Adrenal gland (tissue), 12 donors: ENCODE measurements around the gene SDK1. TPM values are rescaled to one million over a fixed set of nuclear protein-coding genes. Genes with fewer than 3 reads are reported as not detected.

Experiments used
- DNase-seq, 7 donors: peaks; one replicate each; pipeline ENCODE4 v3.0.0-alpha.2; 2019 to 2020
- H3K27ac ChIP-seq, 5 donors: fragments of 200-600 bp; sonication (generic) in 4 of 5; 1 replicate in 3 of 5; 2 replicates in 2 of 5; pipeline versions ENCODE4 v1.5.1 to v1.8.0; 2016 to 2020; ENCODE audit warnings: mild to moderate bottlenecking in 1 of 5
- H3K27me3 ChIP-seq: fragments of 200-600 bp; 2 replicates; pipeline ENCODE4 v1.8.0; 2021
- H3K36me3 ChIP-seq, 2 donors: fragments of 200-600 bp; replicated peaks in 1 of 2; 1 replicate in 1 of 2; 2 replicates in 1 of 2; pipeline versions ENCODE4 v1.5.1 to v1.8.0; 2018 to 2022
- H3K4me1 ChIP-seq, 2 donors: fragments of 200-600 bp; replicated peaks in 1 of 2; 1 replicate in 1 of 2; 2 replicates in 1 of 2; pipeline versions ENCODE4 v1.5.1 to v1.8.0; 2018 to 2021
- H3K4me3 ChIP-seq, 4 donors: fragments of 200-600 bp; sonication (generic) in 3 of 4; one replicate each; pipeline ENCODE4 v1.5.1; 2016 to 2018
- H3K9me3 ChIP-seq, 3 donors: fragments of 200-600 bp; sonication (generic) in 1 of 3; replicated peaks in 1 of 3; 1 replicate in 2 of 3; 2 replicates in 1 of 3; pipeline versions ENCODE4 v1.5.1 to v1.8.0; 2016 to 2021
- POLR2A ChIP-seq, 2 donors: fragments of 450-650 bp; IDR thresholded peaks; one replicate each; pipeline ENCODE4 v1.6.1; 2017; ENCODE audit warnings: antibody characterized with exemption in 2 of 2, mild to moderate bottlenecking in 2 of 2, moderate library complexity in 1 of 2
- WGBS, 4 donors: extraction: QIAGEN DNeasy Blood & Tissue Kit in 2 of 4; methylation state at CpG; one replicate each; pipeline versions ENCODE4 v1.1.5 to v1.1.7; 2013 to 2017; 5-methylcytosine and 5-hydroxymethylcytosine counted together
- intact Hi-C, 2 donors: fragments of 100-400 bp; cut with DNase I; formaldehyde crosslinking; loops; one replicate each; pipeline versions ENCODE4 v1.14.1 to v1.15.0; 2022 to 2023
- polyA plus RNA-seq, 3 donors: library from polyadenylated mRNA; stranded (reverse); fragments of 200-250 nt in 2 of 3; fragments of 350-450 nt in 1 of 3; fragmentation: Illumina TruSeq in 1 of 3; extraction: RNeasy Lipid Tissue Mini Kit (QIAGEN cat#74804) in 1 of 3; gene quantifications; one replicate each; pipeline ENCODE4 v1.2.3, GENCODE V29; 2013 to 2014
- total RNA-seq, 9 donors: library from RNA; depleted of rRNA in 4 of 9; stranded (reverse); fragments of >200 nt in 4 of 9; fragments of 120-200 nt in 1 of 9; fragmentation: NEBNext Ultra II Directional in 1 of 9; extraction: Animal tissue kit (Norgen Biotek cat#: 25700) in 1 of 9; gene quantifications; one replicate each; pipeline versions ENCODE4 v1.1.0 to v1.2.4, GENCODE V29; 2013 to 2023
- TF ChIP-seq, protein P1 (sequence below), 6 experiments: fragments of 450-650 bp in 4 of 6; fragments of 200-600 bp in 2 of 6; sonication (generic) in 1 of 6; IDR thresholded peaks; 1 replicate in 5 of 6; 2 replicates in 1 of 6; pipeline versions ENCODE4 v1.5.1 to v1.8.0; 2016 to 2021; ENCODE audit warnings: antibody characterized with exemption in 6 of 6, mild to moderate bottlenecking in 2 of 6, moderate library complexity in 1 of 6
- donor health status: healthy with polysubstance abuse.
- donor health status: Bipolar disorder and iron deficiency.
- donor health status: DM: yes; HTN: yes; CAD: no.
- donor health status: DM: no; HTN: no; CAD: no.
- donor health status: DM: no; HTN: no; CAD: no.
- donor health status: DM: yes; HTN: yes; CAD: no.

Gene SDK1
- total and polyA plus RNA-seq, 12 donors: 0.50 to 3.6 (median 1.5) TPM

DNA sequence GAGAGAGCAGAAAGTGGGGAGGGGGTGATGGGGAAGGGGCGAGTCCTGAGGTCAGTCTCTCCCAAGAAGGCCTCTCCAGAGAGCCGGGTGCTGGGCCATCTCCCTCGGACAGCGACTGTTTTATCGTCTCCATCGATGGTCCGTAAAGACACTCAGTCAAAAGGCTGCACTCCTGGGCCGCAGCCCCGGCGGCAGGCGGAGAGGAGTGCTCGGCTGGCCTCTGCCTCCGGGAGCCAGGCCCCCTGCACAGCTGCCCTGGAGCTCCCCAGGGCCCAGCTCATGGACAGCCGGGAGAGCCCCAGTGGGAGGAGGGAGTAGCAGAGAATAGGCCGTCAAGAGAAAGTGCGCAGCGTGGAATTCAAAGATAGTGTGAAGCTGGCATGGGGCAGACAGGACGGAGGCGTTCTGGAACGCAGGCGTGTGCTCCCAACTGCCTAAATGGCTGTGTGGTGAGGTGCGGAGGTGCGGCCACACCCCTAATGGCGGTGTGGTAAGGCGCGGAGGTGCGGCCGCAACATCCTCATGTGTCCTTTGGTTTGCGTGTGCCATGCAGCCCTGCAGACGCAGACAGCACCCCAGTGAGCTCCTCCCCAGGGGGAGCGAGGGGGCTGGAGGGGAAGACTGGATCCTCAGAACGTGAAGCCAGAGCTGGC, 903.6 kb downstream of the SDK1 start:
- Histone ChIP-seq H3K27me3 (no peaks in the 10 kb centered on the region), H3K36me3 (no peaks in the 10 kb centered on the region), H3K27ac (no peak overlapping the region), H3K9me3 (no peaks in the 10 kb centered on the region), H3K4me3 (no peak overlapping the region), H3K4me1 (no peaks in the 10 kb centered on the region)
- 40 to 79% (median 60%) methylated on average over 29 to 32 of the region's 32 CpGs for WGBS, 4 donors
- DNase-seq: no peak
- intact Hi-C loops: no loop called here
- no peak for TF ChIP-seq POLR2A (IDR thresholded peaks at IDR 0.05)
- TF ChIP-seq, protein P1, sequence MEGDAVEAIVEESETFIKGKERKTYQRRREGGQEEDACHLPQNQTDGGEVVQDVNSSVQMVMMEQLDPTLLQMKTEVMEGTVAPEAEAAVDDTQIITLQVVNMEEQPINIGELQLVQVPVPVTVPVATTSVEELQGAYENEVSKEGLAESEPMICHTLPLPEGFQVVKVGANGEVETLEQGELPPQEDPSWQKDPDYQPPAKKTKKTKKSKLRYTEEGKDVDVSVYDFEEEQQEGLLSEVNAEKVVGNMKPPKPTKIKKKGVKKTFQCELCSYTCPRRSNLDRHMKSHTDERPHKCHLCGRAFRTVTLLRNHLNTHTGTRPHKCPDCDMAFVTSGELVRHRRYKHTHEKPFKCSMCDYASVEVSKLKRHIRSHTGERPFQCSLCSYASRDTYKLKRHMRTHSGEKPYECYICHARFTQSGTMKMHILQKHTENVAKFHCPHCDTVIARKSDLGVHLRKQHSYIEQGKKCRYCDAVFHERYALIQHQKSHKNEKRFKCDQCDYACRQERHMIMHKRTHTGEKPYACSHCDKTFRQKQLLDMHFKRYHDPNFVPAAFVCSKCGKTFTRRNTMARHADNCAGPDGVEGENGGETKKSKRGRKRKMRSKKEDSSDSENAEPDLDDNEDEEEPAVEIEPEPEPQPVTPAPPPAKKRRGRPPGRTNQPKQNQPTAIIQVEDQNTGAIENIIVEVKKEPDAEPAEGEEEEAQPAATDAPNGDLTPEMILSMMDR (IDR thresholded peaks at IDR 0.05): no peak

- no peak overlapping the region for H3K4me3 ChIP-seq
- WGBS, 4 donors: 89 to 94% (median 91%) methylated on average over 10 to 18 of the region's 18 CpGs
- no peak for DNase-seq
- no peaks in the 10 kb centered on the region for H3K9me3 ChIP-seq
- no peaks in the 10 kb centered on the region for H3K27me3 ChIP-seq
- H3K4me1 ChIP-seq: no peaks in the 10 kb centered on the region
- no peaks in the 10 kb centered on the region for H3K36me3 ChIP-seq
- intact Hi-C loops: no loop called here
- H3K27ac ChIP-seq: no peak overlapping the region
- no peak for TF ChIP-seq POLR2A (IDR thresholded peaks at IDR 0.05)
- TF ChIP-seq, protein P1 (IDR thresholded peaks at IDR 0.05): no peak
Observed at GRCh38 chr7:4205828-4206227, 904.8 kb downstream of the SDK1 start.

GRCh38 chr7:4207011-4207410, 906.0 kb downstream of the SDK1 start:
- H3K36me3 ChIP-seq: no peaks in the 10 kb centered on the region
- H3K4me1 ChIP-seq: no peaks in the 10 kb centered on the region
- WGBS, 4 donors: 86 to 92% (median 91%) methylated on average over 8 to 14 of the region's 14 CpGs
- H3K27me3 ChIP-seq: no peaks in the 10 kb centered on the region
- TF ChIP-seq, protein P1 (IDR thresholded peaks at IDR 0.05): no peak
- no peak for TF ChIP-seq POLR2A (IDR thresholded peaks at IDR 0.05)
- H3K9me3 ChIP-seq: no peaks in the 10 kb centered on the region
- intact Hi-C loops: no loop called here
- H3K4me3 ChIP-seq: no peak overlapping the region
- no peak for DNase-seq
- no peak overlapping the region for H3K27ac ChIP-seq

GRCh38 chr7:4208086-4208485, 907.0 kb downstream of the SDK1 start:
- no peaks in the 10 kb centered on the region for H3K36me3 ChIP-seq
- no peak overlapping the region for H3K27ac ChIP-seq
- 77 to 89% (median 88%) methylated on average over 4 to 15 of the region's 15 CpGs for WGBS, 4 donors
- intact Hi-C loops: no loop called here
- no peak for DNase-seq
- no peaks in the 10 kb centered on the region for H3K9me3 ChIP-seq
- H3K4me1 ChIP-seq: no peaks in the 10 kb centered on the region
- no peaks in the 10 kb centered on the region for H3K27me3 ChIP-seq
- H3K4me3 ChIP-seq: no peak overlapping the region
- no peak for TF ChIP-seq POLR2A (IDR thresholded peaks at IDR 0.05)
- TF ChIP-seq, protein P1 (IDR thresholded peaks at IDR 0.05): no peak
